Skin of body (tissue), 2 donors: ENCODE data around the gene PLEKHF1. TPM values are rescaled to one million over a fixed set of nuclear protein-coding genes. Genes with fewer than 3 reads are reported as not detected.
"Not testable (repeated sequence)": the region's sequence is repeated elsewhere in the genome, so short reads cannot be mapped to it uniquely, and the experiment has no call there.

Experiments
- DNase-seq: peaks from one replicate; lab custom pipeline; 2025; lab: John Stamatoyannopoulos, UW
- total RNA-seq: library from RNA; depleted of rRNA; stranded (reverse); fragments of >200 nt; gene quantifications from one replicate; pipeline ENCODE4 v1.2.3, GENCODE V29; 2014

The PLEKHF1 gene
- total RNA-seq, 1 donor from 2014 or later, result 10.7 TPM

- DNase-seq, result no peak
Observed at GRCh38 chr19:29663861-29664752, 1.2 kb upstream of the PLEKHF1 start.

- no peak for DNase-seq
Observed at GRCh38 chr19:29664753-29665214, 477 bp upstream of the PLEKHF1 start.

- DNase-seq, result no peak
Observed at GRCh38 chr19:29665826-29666577, 741 bp downstream of the PLEKHF1 start.

- DNase-seq, result peak; percentile 57
Observed at GRCh38 chr19:29666578-29667386, 1.5 kb downstream of the PLEKHF1 start.

GRCh38 chr19:29667387-29667783, 2.1 kb downstream of the PLEKHF1 start:
- DNase-seq, result no peak

- no peak for DNase-seq
Observed at GRCh38 chr19:29667901-29668341, 2.7 kb downstream of the PLEKHF1 start.

GRCh38 chr19:29668746-29669609, 3.7 kb downstream of the PLEKHF1 start:
- no peak for DNase-seq

GRCh38 chr19:29670255-29670654, 5.0 kb downstream of the PLEKHF1 start:
- DNase-seq, result no peak

- DNase-seq, result not testable (repeated sequence)
Observed at GRCh38 chr19:29671026-29671392, 5.7 kb downstream of the PLEKHF1 start.

GRCh38 chr19:29671393-29672160, 6.3 kb downstream of the PLEKHF1 start:
- no peak for DNase-seq

- no peak for DNase-seq
Observed at GRCh38 chr19:29672319-29672932, 7.2 kb downstream of the PLEKHF1 start.

GRCh38 chr19:29672933-29673336, 7.7 kb downstream of the PLEKHF1 start:
- no peak for DNase-seq

- DNase-seq, result no peak
Observed at GRCh38 chr19:29673451-29674371, 8.4 kb downstream of the PLEKHF1 start.

GRCh38 chr19:29674374-29675119, 9.3 kb downstream of the PLEKHF1 start:
- DNase-seq, result no peak

GRCh38 chr19:29675120-29675649, 9.9 kb downstream of the PLEKHF1 start:
- DNase-seq, result no peak

GRCh38 chr19:29675650-29676186, 10.5 kb downstream of the PLEKHF1 start:
- DNase-seq, result no peak

GRCh38 chr19:29676586-29676985, 11.3 kb downstream of the PLEKHF1 start:
- no peak for DNase-seq
